Neural progenitor cell (in vitro differentiated cells): ENCODE measurements around the gene CBFB. TPM values are rescaled to one million over a fixed set of nuclear protein-coding genes. Genes with fewer than 3 reads are reported as not detected.

Source experiments
- DNase-seq: peaks from one replicate; pipeline ENCODE4 v3.0.0-alpha.2; 2016; ENCODE audit warnings: low spot score
- H2AFZ ChIP-seq: fragments of 200-600 bp; sonication (generic); replicated peaks from 2 replicates; pipeline ENCODE4 v1.6.1; 2016; ENCODE audit warnings: antibody characterized with exemption
- H3F3A ChIP-seq: fragments of 200-600 bp; sonication (generic); 2 replicates; pipeline ENCODE4 v1.6.1; 2016; ENCODE audit warnings: antibody characterized with exemption, low read depth
- H3K27ac ChIP-seq: fragments of 200-600 bp; sonication (generic); 2 replicates; pipeline ENCODE4 v1.5.1; 2016; ENCODE audit warnings: mild to moderate bottlenecking
- H3K27me3 ChIP-seq: fragments of 200-600 bp; sonication (generic); 2 replicates; pipeline ENCODE4 v1.6.1; 2016; ENCODE audit warnings: mild to moderate bottlenecking, moderate library complexity
- H3K36me3 ChIP-seq: fragments of 200-600 bp; sonication (generic); 2 replicates; pipeline ENCODE4 v1.5.1; 2016
- H3K4me1 ChIP-seq: fragments of 200-600 bp; sonication (generic); 2 replicates; pipeline ENCODE4 v1.6.1; 2016; ENCODE audit warnings: mixed run types
- H3K4me2 ChIP-seq: fragments of 200-600 bp; sonication (generic); 2 replicates; pipeline ENCODE4 v1.6.1; 2016
- H3K4me3 ChIP-seq: fragments of 200-600 bp; sonication (generic); 2 replicates; pipeline ENCODE4 v1.5.1; 2016
- H3K79me2 ChIP-seq: fragments of 200-600 bp; sonication (generic); 2 replicates; pipeline ENCODE4 v1.6.1; 2016; ENCODE audit warnings: low read depth
- H3K9ac ChIP-seq: fragments of 200-600 bp; sonication (generic); 2 replicates; pipeline ENCODE4 v1.6.1; 2016
- H3K9me3 ChIP-seq: fragments of 200-600 bp; sonication (generic); 2 replicates; pipeline ENCODE4 v1.5.1; 2016; ENCODE audit warnings: low read depth
- H4K20me1 ChIP-seq: fragments of 200-600 bp; sonication (generic); 2 replicates; pipeline ENCODE4 v1.6.1; 2016; ENCODE audit warnings: low read depth
- H3K27ac Mint-ChIP-seq: 3 replicates; pipeline ENCODE4 v1.8.0; 2021; ENCODE audit warnings: mixed read lengths
- H3K27me3 Mint-ChIP-seq: 2 replicates; pipeline ENCODE4 v1.8.0; 2022; ENCODE audit warnings: low read depth, mild to moderate bottlenecking, inconsistent platforms, moderate library complexity, mixed read lengths; ENCODE audit not compliant: insufficient read depth
- H3K36me3 Mint-ChIP-seq: 3 replicates; pipeline ENCODE4 v1.8.0; 2021; ENCODE audit warnings: mixed read lengths
- H3K4me1 Mint-ChIP-seq: 3 replicates; pipeline ENCODE4 v1.8.0; 2021; ENCODE audit warnings: mixed read lengths
- H3K4me3 Mint-ChIP-seq: 3 replicates; pipeline ENCODE4 v1.8.0; 2021; ENCODE audit warnings: mild to moderate bottlenecking, moderate library complexity, mixed read lengths
- H3K9me3 Mint-ChIP-seq: 3 replicates; pipeline ENCODE4 v1.8.0; 2020; ENCODE audit warnings: mixed read lengths
- CTCF ChIP-seq: fragments of 200-600 bp; sonication (generic); IDR thresholded peaks from 2 replicates; pipeline ENCODE4 v1.5.1; 2017; ENCODE audit warnings: antibody characterized with exemption, mild to moderate bottlenecking
- EZH2 ChIP-seq: fragments of 200-600 bp; sonication (generic); IDR thresholded peaks from 2 replicates; pipeline ENCODE4 v1.6.1; 2017; ENCODE audit warnings: antibody characterized with exemption, mild to moderate bottlenecking, moderate library complexity
- EZH2phosphoT487 ChIP-seq: fragments of 200-600 bp; sonication (generic); IDR thresholded peaks from 2 replicates; pipeline ENCODE4 v1.6.1; 2017; ENCODE audit warnings: antibody characterized with exemption
- total RNA-seq: library from RNA; depleted of rRNA; stranded (reverse); fragments of >200 nt; gene quantifications from 2 replicates; pipeline ENCODE4 v1.2.3, GENCODE V29; 2015; ENCODE audit warnings: low replicate concordance

CBFB gene
- 64.7 and 95.5 TPM in 2 replicates for total RNA-seq

GRCh38 chr16:67028696-67029253 lies at the start of gene CBFB:
Gene CBFB (plus strand): TSS chr16:67029149. CDS start chr16:67029408, 259 bp downstream.
- H4K20me1 ChIP-seq = peaks cover 26% of the 10 kb centered on the region
- peaks cover 11% of the 10 kb centered on the region for H3F3A ChIP-seq
- peaks cover 9% of the 10 kb centered on the region for H3K4me1 ChIP-seq
- no peaks in the 10 kb centered on the region for H3K36me3 ChIP-seq
- TF ChIP-seq EZH2 (peak; percentile 14), EZH2phosphoT487 (no peak), CTCF (peak; percentile 25)
- peak within 1 kb of the TSS; percentile 94 for H3K4me3 Mint-ChIP-seq
- peaks cover 46% of the 10 kb centered on the region for H3K79me2 ChIP-seq
- peak within 1 kb of the TSS; percentile 83 for H3K27ac Mint-ChIP-seq
- H3K4me3 ChIP-seq = peak within 1 kb of the TSS; percentile 90
- H3K27ac ChIP-seq = no peak within 1 kb of the TSS
- H3K36me3 Mint-ChIP-seq = peaks cover 14% of the 10 kb centered on the region
- H3K9me3 Mint-ChIP-seq = no peaks in the 10 kb centered on the region
- peak; percentile 93 for DNase-seq
- no peaks in the 10 kb centered on the region for H3K9me3 ChIP-seq
- peaks cover 7% of the 10 kb centered on the region for H3K27me3 Mint-ChIP-seq
- H2AFZ ChIP-seq = peak within 1 kb of the TSS; percentile 99
- peak within 1 kb of the TSS; percentile 85 for H3K4me2 ChIP-seq
- H3K9ac ChIP-seq = peak within 1 kb of the TSS; percentile 75
- H3K27me3 ChIP-seq = peaks cover 7% of the 10 kb centered on the region
- peaks cover 21% of the 10 kb centered on the region for H3K4me1 Mint-ChIP-seq

- Histone ChIP-seq H3K4me1 (no peaks in the 10 kb centered on the region), H3K27me3 (peaks cover 5% of the 10 kb centered on the region), H3K9me3 (no peaks in the 10 kb centered on the region), H3K9ac (no peak overlapping the region), H3K27ac (no peak overlapping the region), H3K79me2 (no peaks in the 10 kb centered on the region), H3F3A (no peaks in the 10 kb centered on the region), H3K36me3 (no peaks in the 10 kb centered on the region), H3K4me2 (no peak overlapping the region), H2AFZ (no peak overlapping the region), H4K20me1 (no peaks in the 10 kb centered on the region), H3K4me3 (no peak overlapping the region)
- Mint-ChIP-seq H3K4me1 (no peaks in the 10 kb centered on the region), H3K27me3 (peaks cover 5% of the 10 kb centered on the region), H3K9me3 (no peaks in the 10 kb centered on the region), H3K4me3 (no peak overlapping the region), H3K27ac (no peak overlapping the region), H3K36me3 (no peaks in the 10 kb centered on the region)
- TF ChIP-seq EZH2phosphoT487 (no peak), CTCF (no peak), EZH2 (no peak)
- DNase-seq = no peak
Measured at GRCh38 chr16:66983033-66983432, 45.9 kb upstream of the CBFB start.

GRCh38 chr16:66984892-66985311 lies 44.0 kb upstream of the CBFB start:
- TF ChIP-seq EZH2phosphoT487 (no peak), EZH2 (no peak), CTCF (no peak)
- no peak for DNase-seq
- Histone ChIP-seq H4K20me1 (no peaks in the 10 kb centered on the region), H3K79me2 (no peaks in the 10 kb centered on the region), H3K36me3 (no peaks in the 10 kb centered on the region), H3K9me3 (no peaks in the 10 kb centered on the region), H3F3A (no peaks in the 10 kb centered on the region), H3K4me1 (no peaks in the 10 kb centered on the region), H3K9ac (no peak overlapping the region), H3K27me3 (peaks cover 5% of the 10 kb centered on the region), H3K27ac (no peak overlapping the region), H3K4me2 (no peak overlapping the region), H3K4me3 (no peak overlapping the region), H2AFZ (no peak overlapping the region)
- H3K4me1 Mint-ChIP-seq = no peaks in the 10 kb centered on the region
- no peak overlapping the region for H3K4me3 Mint-ChIP-seq
- no peaks in the 10 kb centered on the region for H3K36me3 Mint-ChIP-seq
- peaks cover 9% of the 10 kb centered on the region for H3K27me3 Mint-ChIP-seq
- H3K9me3 Mint-ChIP-seq = no peaks in the 10 kb centered on the region
- no peak overlapping the region for H3K27ac Mint-ChIP-seq
